SK-N-SH (cell line): ENCODE results near the gene SMYD3. TPM values are rescaled to one million over a fixed set of nuclear protein-coding genes. Genes with fewer than 3 reads are reported as not detected.

Experiments used
- CTCF ChIA-PET: fragments of 300-600, 350-600 bp; formaldehyde crosslinking; extraction: SDS; loops from one replicate; lab custom pipeline; 2021; lab: Yijun Ruan, JAX
- POLR2A ChIA-PET: fragments of 350-600 bp; sonication (Branson Sonifier 250); formaldehyde crosslinking; extraction: SDS; loops from one replicate; lab custom pipeline; 2020; ENCODE audit warnings: antibody characterized with exemption, inconsistent platforms; lab: Yijun Ruan, JAX
- DNase-seq: peaks from one replicate; pipeline ENCODE4 v3.0.0; 2012
- H2AFZ ChIP-seq: fragments of 200-600 bp; sonication (generic); 2 replicates; pipeline ENCODE4 v1.8.1; 2016; ENCODE audit warnings: antibody characterized with exemption, mild to moderate bottlenecking, low read depth
- H3F3A ChIP-seq: fragments of 200-600 bp; sonication (generic); replicated peaks from 2 replicates; pipeline ENCODE3; 2016; ENCODE audit warnings: antibody characterized with exemption, mild to moderate bottlenecking; ENCODE audit not compliant: insufficient read depth
- H3K27ac ChIP-seq, 2 experiments: fragments of 200-500 bp in 1 of 2; fragments of 200-600 bp in 1 of 2; sonication (Bioruptor generic) in 1 of 2; sonication (generic), shearing (Covaris generic) in 1 of 2; 2 replicates each; pipeline versions ENCODE4 v1.5.1 to v1.6.1; 2014 to 2016; ENCODE audit warnings: low read depth in 2 of 2, inconsistent platforms in 1 of 2, low read length in 1 of 2, mild to moderate bottlenecking in 1 of 2, mixed read lengths in 1 of 2
- H3K27me3 ChIP-seq: fragments of 200-600 bp; sonication (generic), shearing (Covaris generic); 2 replicates; pipeline ENCODE4 v1.6.1; 2016; ENCODE audit warnings: mixed run types; ENCODE audit not compliant: insufficient read depth
- H3K36me3 ChIP-seq, 2 experiments: fragments of 200-500 bp in 1 of 2; fragments of 200-600 bp in 1 of 2; sonication (Bioruptor generic) in 1 of 2; sonication (generic) in 1 of 2; replicated peaks in 1 of 2; 2 replicates each; pipeline versions ENCODE3 to v1.5.1; 2014 to 2016; ENCODE audit warnings: low read length in 1 of 2, mild to moderate bottlenecking in 1 of 2; ENCODE audit not compliant: insufficient read depth in 2 of 2, control insufficient read depth in 1 of 2
- H3K4me1 ChIP-seq, 2 experiments: fragments of 200-500 bp in 1 of 2; fragments of 200-600 bp in 1 of 2; sonication (Bioruptor generic) in 1 of 2; sonication (generic), shearing (Covaris generic) in 1 of 2; 2 replicates each; pipeline versions ENCODE4 v1.5.1 to v1.6.1; 2014 to 2016; ENCODE audit warnings: low read depth in 1 of 2, low read length in 1 of 2, mixed run types in 1 of 2; ENCODE audit not compliant: insufficient read depth in 2 of 2, control insufficient read depth in 1 of 2
- H3K4me2 ChIP-seq: fragments of 200-600 bp; sonication (generic), shearing (Covaris generic); 2 replicates; pipeline ENCODE4 v1.6.1; 2017; ENCODE audit warnings: mixed run types
- H3K4me3 ChIP-seq, 2 experiments: fragments of 200-500 bp in 1 of 2; fragments of 200-600 bp in 1 of 2; sonication (Bioruptor generic) in 1 of 2; sonication (generic), shearing (Covaris generic) in 1 of 2; 2 replicates each; pipeline versions ENCODE4 v1.5.1 to v1.8.1; 2014 to 2016; ENCODE audit warnings: low read depth in 2 of 2, inconsistent platforms in 1 of 2, low read length in 1 of 2, mild to moderate bottlenecking in 1 of 2, mixed read lengths in 1 of 2, moderate library complexity in 1 of 2
- H3K79me2 ChIP-seq: fragments of 200-600 bp; sonication (generic); 2 replicates; pipeline ENCODE4 v1.8.1; 2017; ENCODE audit warnings: mild to moderate bottlenecking; ENCODE audit not compliant: insufficient read depth
- H3K9ac ChIP-seq: fragments of 200-600 bp; sonication (generic); 2 replicates; pipeline ENCODE4 v1.6.1; 2017; ENCODE audit warnings: mixed run types
- H3K9me2 ChIP-seq: fragments of 200-600 bp; sonication (generic); 2 replicates; pipeline ENCODE4 v1.6.1; 2017; ENCODE audit warnings: mixed run types
- H3K9me3 ChIP-seq: fragments of 200-600 bp; sonication (generic); 2 replicates; pipeline ENCODE4 v1.6.1; 2017; ENCODE audit warnings: mixed run types, mild to moderate bottlenecking, moderate library complexity
- H4K20me1 ChIP-seq: fragments of 200-600 bp; sonication (generic); 2 replicates; pipeline ENCODE4 v1.6.1; 2017; ENCODE audit warnings: mild to moderate bottlenecking, mixed run types; ENCODE audit not compliant: insufficient read depth
- GATA2 ChIP-seq: sonication (generic); formaldehyde crosslinking; IDR thresholded peaks from 2 replicates; pipeline ENCODE4 v1.5.0; 2020; ENCODE audit warnings: mild to moderate bottlenecking, missing genetic modification reagents
- MXI1 ChIP-seq: IDR thresholded peaks from 2 replicates; pipeline ENCODE4 v1.6.1; 2012; ENCODE audit warnings: mild to moderate bottlenecking, low read depth, low read length, improper control_type of control experiment
- RCOR1 ChIP-seq: fragments of 150-350 bp; IDR thresholded peaks from 2 replicates; pipeline ENCODE4 v1.6.1; 2017; ENCODE audit warnings: antibody characterized with exemption, low read length
- REST ChIP-seq: IDR thresholded peaks from 2 replicates; pipeline ENCODE4 v1.6.1; 2012; ENCODE audit warnings: mild to moderate bottlenecking, low read depth, low read length, moderate library complexity
- RFX5 ChIP-seq: IDR thresholded peaks from 2 replicates; pipeline ENCODE4 v1.6.1; 2012; ENCODE audit warnings: mild to moderate bottlenecking, improper control_type of control experiment, low read length
- SMC3 ChIP-seq: IDR thresholded peaks from 2 replicates; pipeline ENCODE4 v1.6.1; 2012; ENCODE audit warnings: low read depth, low read length, improper control_type of control experiment
- TAF1 ChIP-seq: IDR thresholded peaks from 2 replicates; pipeline ENCODE4 v1.6.1; 2012; ENCODE audit warnings: low read depth, mild to moderate bottlenecking, low read length, moderate library complexity, borderline replicate concordance
- TCF12 ChIP-seq: IDR thresholded peaks from 2 replicates; pipeline ENCODE4 v1.4.0; 2012
- WGBS: methylation state at CpG from one replicate; pipeline ENCODE4 v1.1.6; 2017; ENCODE audit warnings: low lambda C conversion rate; 5-methylcytosine and 5-hydroxymethylcytosine counted together
- polyA plus RNA-seq, 3 experiments: library from polyadenylated mRNA; depleted of rRNA; stranded (reverse); fragments of >200 nt; gene quantifications; 2 replicates each; pipeline ENCODE4 v1.2.3, GENCODE V29; 2012
- TF ChIP-seq, protein P1 (sequence below): IDR thresholded peaks from 2 replicates; pipeline ENCODE4 v1.4.0; 2012; ENCODE audit warnings: low read depth, borderline replicate concordance
- TF ChIP-seq, protein P2 (sequence below): fragments of 200-600 bp; sonication (generic); IDR thresholded peaks from 2 replicates; pipeline ENCODE4 v1.6.1; 2017; ENCODE audit warnings: antibody characterized with exemption, mild to moderate bottlenecking, moderate library complexity

The SMYD3 gene
- polyA plus RNA-seq, 1 of the 3 experiments (the other 2 are of a cell fraction), result 31.4 TPM

DNA sequence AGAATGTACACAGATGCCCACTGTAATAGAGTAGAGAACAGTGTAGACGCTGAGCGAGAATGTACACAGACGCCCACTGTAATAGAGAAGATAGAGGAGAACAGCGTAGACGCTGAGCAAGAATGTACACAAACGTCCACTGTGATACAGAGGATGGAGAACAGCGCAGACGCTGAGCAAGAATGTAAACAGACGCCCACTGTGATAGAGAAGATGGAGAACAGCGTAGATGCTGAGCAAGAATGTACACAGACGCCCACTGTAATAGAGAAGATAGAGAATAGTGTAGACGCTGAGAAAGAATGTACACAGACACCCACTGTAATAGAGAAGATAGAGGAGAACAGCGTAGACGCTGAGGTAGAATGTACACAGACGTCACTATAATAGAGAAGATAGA, 306.9 kb downstream of the SMYD3 start (continued):
- no peak for TF ChIP-seq REST
- TF ChIP-seq MXI1, result no peak
- TF ChIP-seq TCF12, result no peak
- TF ChIP-seq GATA2 (CRISPR knock-in tag), result no peak

DNA sequence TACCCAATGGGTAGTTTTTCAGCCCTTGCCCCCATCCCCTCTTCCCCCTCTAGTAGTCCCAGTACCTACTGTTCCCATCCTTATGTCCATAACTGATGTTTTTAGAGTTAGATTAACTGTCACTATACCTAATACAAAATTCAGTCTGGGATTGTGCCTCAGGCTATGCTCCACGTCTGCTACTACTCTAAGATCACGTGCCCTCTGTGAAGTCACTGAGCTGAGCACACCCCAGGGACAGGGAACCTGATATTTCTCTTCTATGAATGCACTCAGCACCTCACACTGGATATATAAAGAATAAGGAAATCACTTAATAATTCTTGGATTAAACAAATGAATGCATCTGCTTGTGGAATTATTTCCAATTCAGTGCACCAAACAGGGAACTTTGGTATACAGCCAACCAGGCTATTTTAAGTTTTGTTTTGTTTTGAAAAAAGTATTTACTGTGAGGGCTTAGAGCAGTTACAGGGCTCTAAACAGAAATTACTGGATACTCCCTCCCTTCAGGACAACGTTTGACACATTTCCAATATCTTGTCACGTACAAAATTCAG, 307.9 kb downstream of the SMYD3 start:
- POLR2A ChIA-PET, result no interaction called here
- H3K27me3 ChIP-seq, result no peaks in the 10 kb centered on the region
- CTCF ChIA-PET, result interaction anchor here (0.6 kb wide), 1 partner anchor 213 kb away, joined by 3 read pairs; no protein-coding TSS in a partner anchor
- no peak overlapping the region for H3K9ac ChIP-seq
- DNase-seq, result no peak
- no peak overlapping the region for H3K4me3 ChIP-seq
- H3K79me2 ChIP-seq, result no peaks in the 10 kb centered on the region
- no peaks in the 10 kb centered on the region for H3K36me3 ChIP-seq
- TF ChIP-seq, protein P1, sequence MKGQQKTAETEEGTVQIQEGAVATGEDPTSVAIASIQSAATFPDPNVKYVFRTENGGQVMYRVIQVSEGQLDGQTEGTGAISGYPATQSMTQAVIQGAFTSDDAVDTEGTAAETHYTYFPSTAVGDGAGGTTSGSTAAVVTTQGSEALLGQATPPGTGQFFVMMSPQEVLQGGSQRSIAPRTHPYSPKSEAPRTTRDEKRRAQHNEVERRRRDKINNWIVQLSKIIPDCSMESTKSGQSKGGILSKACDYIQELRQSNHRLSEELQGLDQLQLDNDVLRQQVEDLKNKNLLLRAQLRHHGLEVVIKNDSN, result no peak
- TF ChIP-seq RFX5 (no peak), RCOR1 (no peak), GATA2 (CRISPR knock-in tag) (no peak), SMC3 (no peak), TAF1 (no peak)
- TF ChIP-seq, protein P2, sequence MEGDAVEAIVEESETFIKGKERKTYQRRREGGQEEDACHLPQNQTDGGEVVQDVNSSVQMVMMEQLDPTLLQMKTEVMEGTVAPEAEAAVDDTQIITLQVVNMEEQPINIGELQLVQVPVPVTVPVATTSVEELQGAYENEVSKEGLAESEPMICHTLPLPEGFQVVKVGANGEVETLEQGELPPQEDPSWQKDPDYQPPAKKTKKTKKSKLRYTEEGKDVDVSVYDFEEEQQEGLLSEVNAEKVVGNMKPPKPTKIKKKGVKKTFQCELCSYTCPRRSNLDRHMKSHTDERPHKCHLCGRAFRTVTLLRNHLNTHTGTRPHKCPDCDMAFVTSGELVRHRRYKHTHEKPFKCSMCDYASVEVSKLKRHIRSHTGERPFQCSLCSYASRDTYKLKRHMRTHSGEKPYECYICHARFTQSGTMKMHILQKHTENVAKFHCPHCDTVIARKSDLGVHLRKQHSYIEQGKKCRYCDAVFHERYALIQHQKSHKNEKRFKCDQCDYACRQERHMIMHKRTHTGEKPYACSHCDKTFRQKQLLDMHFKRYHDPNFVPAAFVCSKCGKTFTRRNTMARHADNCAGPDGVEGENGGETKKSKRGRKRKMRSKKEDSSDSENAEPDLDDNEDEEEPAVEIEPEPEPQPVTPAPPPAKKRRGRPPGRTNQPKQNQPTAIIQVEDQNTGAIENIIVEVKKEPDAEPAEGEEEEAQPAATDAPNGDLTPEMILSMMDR, result no peak
- TF ChIP-seq, all 33 proteins: peak for 0
- peaks cover 0 to 2% of the 10 kb centered on the region in 2 experiments; a peak in 2 of 4 replicates for H3K4me1 ChIP-seq
- no peak overlapping the region for H3K4me2 ChIP-seq
- H3F3A ChIP-seq, result no peaks in the 10 kb centered on the region
- no peak overlapping the region for H3K27ac ChIP-seq
- no peaks in the 10 kb centered on the region for H4K20me1 ChIP-seq
- no peak overlapping the region for H2AFZ ChIP-seq
- no peaks in the 10 kb centered on the region for H3K9me3 ChIP-seq
- 89% methylated on average over 4 of the region's 4 CpGs for WGBS
- no peaks in the 10 kb centered on the region for H3K9me2 ChIP-seq
